ENCODE results near the gene MYOZ2.

Gene MYOZ2

GRCh38 chr4:119135721-119136121 is at the start of gene MYOZ2:
Gene MYOZ2, plus strand, starts transcription at chr4:119135832. Its CDS starts 694 bp downstream, at chr4:119136526.
- DNase-seq = no peak

GRCh38 chr4:119087121-119087520 is 48.5 kb upstream of the MYOZ2 start:
- DNase-seq = no peak

GRCh38 chr4:119087656-119088055 is 48.0 kb upstream of the MYOZ2 start:
- DNase-seq = no peak

- DNase-seq = no peak
Measured at GRCh38 chr4:119093042-119093827, 42.4 kb upstream of the MYOZ2 start.

- DNase-seq = no peak
Measured at GRCh38 chr4:119097282-119097900, 38.2 kb upstream of the MYOZ2 start.

- no peak for DNase-seq
Measured at GRCh38 chr4:119098306-119098705, 37.3 kb upstream of the MYOZ2 start.

GRCh38 chr4:119099227-119099810 is 36.3 kb upstream of the MYOZ2 start:
- DNase-seq = no peak

- DNase-seq = no peak
Measured at GRCh38 chr4:119100655-119101054, 35.0 kb upstream of the MYOZ2 start.

GRCh38 chr4:119103263-119103662 is 32.4 kb upstream of the MYOZ2 start:
- DNase-seq = no peak

GRCh38 chr4:119104644-119105273 is 30.9 kb upstream of the MYOZ2 start:
- DNase-seq = no peak

GRCh38 chr4:119105605-119106004 is 30.0 kb upstream of the MYOZ2 start:
- no peak for DNase-seq

GRCh38 chr4:119106036-119107000 is 29.3 kb upstream of the MYOZ2 start:
- no peak for DNase-seq

- DNase-seq = no peak
Measured at GRCh38 chr4:119110121-119110520, 25.5 kb upstream of the MYOZ2 start.

GRCh38 chr4:119111296-119111695 is 24.3 kb upstream of the MYOZ2 start:
- DNase-seq = no peak

- no peak for DNase-seq
Measured at GRCh38 chr4:119113033-119113655, 22.5 kb upstream of the MYOZ2 start.

- no peak for DNase-seq
Measured at GRCh38 chr4:119116021-119116420, 19.6 kb upstream of the MYOZ2 start.

GRCh38 chr4:119116925-119117900 is 18.4 kb upstream of the MYOZ2 start:
- DNase-seq = no peak

- DNase-seq = no peak
Measured at GRCh38 chr4:119118397-119118796, 17.2 kb upstream of the MYOZ2 start.

GRCh38 chr4:119124352-119124751 is 11.3 kb upstream of the MYOZ2 start:
- DNase-seq = no peak

- no peak for DNase-seq
Measured at GRCh38 chr4:119125931-119126330, 9.7 kb upstream of the MYOZ2 start.

GRCh38 chr4:119128148-119128547 is 7.5 kb upstream of the MYOZ2 start:
- DNase-seq = no peak

Data from activated CD8-positive, alpha-beta memory T cell treated with anti-CD3 and anti-CD28 coated beads, Interleukin-2, amount 50 U/mL, for 48 hours (primary cell).